HG02938 (cell line): ENCODE data around the gene CD55.
"Not testable (repeated sequence)": the region's sequence is repeated elsewhere in the genome, so short reads cannot be mapped to it uniquely, and the experiment has no call there.

Source experiments
- ATAC-seq: cut with Tn5 transposase; IDR thresholded peaks from one replicate; pipeline ENCODE4 v1.9.1; 2021; ENCODE audit warnings: mild to moderate bottlenecking, moderate library complexity; ENCODE audit not compliant: unreplicated experiment

The CD55 gene

GRCh38 chr1:207305489-207305873 lies 16.0 kb upstream of the CD55 start:
- ATAC-seq = no peak

- no peak for ATAC-seq
These were observed 15.5 kb upstream of the CD55 start for GRCh38 chr1:207306023-207306422.

- no peak for ATAC-seq
These were observed 14.9 kb upstream of the CD55 start for GRCh38 chr1:207306603-207307002.

GRCh38 chr1:207308451-207309190 lies 12.9 kb upstream of the CD55 start:
- ATAC-seq = no peak

- ATAC-seq = no peak
These were observed 11.7 kb upstream of the CD55 start for GRCh38 chr1:207309745-207310273.

GRCh38 chr1:207311888-207312603 lies 9.4 kb upstream of the CD55 start:
- ATAC-seq = no peak

- no peak for ATAC-seq
These were observed 8.9 kb upstream of the CD55 start for GRCh38 chr1:207312604-207312920.

GRCh38 chr1:207313131-207313530 lies 8.3 kb upstream of the CD55 start:
- no peak for ATAC-seq

- no peak for ATAC-seq
These were observed 6.7 kb upstream of the CD55 start for GRCh38 chr1:207314816-207315215.

GRCh38 chr1:207315435-207315834 lies 6.0 kb upstream of the CD55 start:
- ATAC-seq = no peak

GRCh38 chr1:207316141-207316540 lies 5.3 kb upstream of the CD55 start:
- ATAC-seq = no peak

- no peak for ATAC-seq
These were observed 4.7 kb upstream of the CD55 start for GRCh38 chr1:207316622-207317391.

- no peak for ATAC-seq
These were observed 3.9 kb upstream of the CD55 start for GRCh38 chr1:207317561-207317960.

- no peak for ATAC-seq
These were observed 3.3 kb upstream of the CD55 start for GRCh38 chr1:207318072-207318619.

- ATAC-seq = no peak
These were observed 2.3 kb upstream of the CD55 start for GRCh38 chr1:207319199-207319598.

GRCh38 chr1:207320105-207320504 lies 1.4 kb upstream of the CD55 start:
- not testable (repeated sequence) for ATAC-seq

- ATAC-seq = no peak
These were observed 540 bp downstream of the CD55 start for GRCh38 chr1:207321790-207322645.

- no peak for ATAC-seq
These were observed 2.1 kb downstream of the CD55 start for GRCh38 chr1:207323425-207324225.

GRCh38 chr1:207328004-207328403 lies 6.5 kb downstream of the CD55 start:
- ATAC-seq = no peak
